T1000 (cell line): ENCODE results near the gene SNX20.

Experiments used
- DNase-seq: peaks from one replicate; lab custom pipeline; 2025; ENCODE audit warnings: mixed read lengths; lab: John Stamatoyannopoulos, UW

The SNX20 gene

GRCh38 chr16:50681021-50681885 is at the start of gene SNX20:
Gene SNX20, minus strand, starts transcription at chr16:50681312. Its CDS starts 3,786 bp downstream, at chr16:50677526.
- DNase-seq = no peak

- DNase-seq = no peak
These were observed 43.2 kb upstream of the SNX20 start for GRCh38 chr16:50724306-50724705.

- DNase-seq = no peak
These were observed 41.8 kb upstream of the SNX20 start for GRCh38 chr16:50722960-50723359.

- no peak for DNase-seq
These were observed 41.3 kb upstream of the SNX20 start for GRCh38 chr16:50722405-50722737.

- no peak for DNase-seq
These were observed 40.7 kb upstream of the SNX20 start for GRCh38 chr16:50721549-50722404.

GRCh38 chr16:50719401-50720337 is 38.6 kb upstream of the SNX20 start:
- DNase-seq = no peak

- DNase-seq = no peak
These were observed 37.8 kb upstream of the SNX20 start for GRCh38 chr16:50718761-50719400.

- DNase-seq = no peak
These were observed 37.1 kb upstream of the SNX20 start for GRCh38 chr16:50718061-50718760.

- no peak for DNase-seq
These were observed 36.4 kb upstream of the SNX20 start for GRCh38 chr16:50717494-50717893.

- DNase-seq = no peak
These were observed 36.0 kb upstream of the SNX20 start for GRCh38 chr16:50717091-50717490.

- DNase-seq = no peak
These were observed 31.8 kb upstream of the SNX20 start for GRCh38 chr16:50712956-50713355.

- no peak for DNase-seq
These were observed 31.4 kb upstream of the SNX20 start for GRCh38 chr16:50712560-50712898.

GRCh38 chr16:50711862-50712559 is 30.9 kb upstream of the SNX20 start:
- DNase-seq = no peak

- DNase-seq = no peak
These were observed 29.9 kb upstream of the SNX20 start for GRCh38 chr16:50711040-50711439.

- DNase-seq = no peak
These were observed 28.9 kb upstream of the SNX20 start for GRCh38 chr16:50709980-50710379.

GRCh38 chr16:50709061-50709684 is 28.1 kb upstream of the SNX20 start:
- no peak for DNase-seq

- no peak for DNase-seq
These were observed 27.4 kb upstream of the SNX20 start for GRCh38 chr16:50708373-50709060.

- DNase-seq = no peak
These were observed 25.1 kb upstream of the SNX20 start for GRCh38 chr16:50706250-50706649.

GRCh38 chr16:50705436-50706110 is 24.5 kb upstream of the SNX20 start:
- no peak for DNase-seq
